GM18868 (cell line): ENCODE measurements around the gene CPED1.
"Not testable (repeated sequence)": the region's sequence is repeated elsewhere in the genome, so short reads cannot be mapped to it uniquely, and the experiment has no call there.

Experiments
- ATAC-seq: cut with Tn5 transposase; IDR thresholded peaks from one replicate; pipeline ENCODE4 v1.9.1; 2021; ENCODE audit warnings: mild to moderate bottlenecking, moderate library complexity; ENCODE audit not compliant: unreplicated experiment

Gene CPED1

GRCh38 chr7:121272676-121273075 is 284.2 kb downstream of the CPED1 start:
- no peak for ATAC-seq

GRCh38 chr7:121273467-121274167 is 285.1 kb downstream of the CPED1 start:
- no peak for ATAC-seq

- no peak for ATAC-seq
Observed at GRCh38 chr7:121274467-121274866, 286.0 kb downstream of the CPED1 start.

- ATAC-seq: no peak
Observed at GRCh38 chr7:121275204-121275603, 286.7 kb downstream of the CPED1 start.

GRCh38 chr7:121276313-121276712 is 287.8 kb downstream of the CPED1 start:
- no peak for ATAC-seq

GRCh38 chr7:121278120-121279021 is 289.9 kb downstream of the CPED1 start:
- ATAC-seq: peak; percentile 96

- ATAC-seq: peak; percentile 12
Observed at GRCh38 chr7:121279060-121279620, 290.6 kb downstream of the CPED1 start.

GRCh38 chr7:121279822-121280221 is 291.3 kb downstream of the CPED1 start:
- ATAC-seq: no peak

GRCh38 chr7:121280656-121281055 is 292.1 kb downstream of the CPED1 start:
- no peak for ATAC-seq

- ATAC-seq: no peak
Observed at GRCh38 chr7:121282129-121282528, 293.6 kb downstream of the CPED1 start.

- ATAC-seq: no peak
Observed at GRCh38 chr7:121285066-121285667, 296.7 kb downstream of the CPED1 start.

- ATAC-seq: no peak
Observed at GRCh38 chr7:121286186-121286585, 297.7 kb downstream of the CPED1 start.

GRCh38 chr7:121286742-121287734 is 298.5 kb downstream of the CPED1 start:
- no peak for ATAC-seq

- ATAC-seq: no peak
Observed at GRCh38 chr7:121288894-121289293, 300.4 kb downstream of the CPED1 start.

GRCh38 chr7:121289930-121290329 is 301.4 kb downstream of the CPED1 start:
- ATAC-seq: not testable (repeated sequence)

- no peak for ATAC-seq
Observed at GRCh38 chr7:121294448-121294992, 306.0 kb downstream of the CPED1 start.

- no peak for ATAC-seq
Observed at GRCh38 chr7:121297843-121298242, 309.3 kb downstream of the CPED1 start.

- no peak for ATAC-seq
Observed at GRCh38 chr7:121298831-121299239, 310.3 kb downstream of the CPED1 start.

- ATAC-seq: no peak
Observed at GRCh38 chr7:121300685-121301420, 312.3 kb downstream of the CPED1 start.
